ENCODE data around the gene TCHH.

DNA sequence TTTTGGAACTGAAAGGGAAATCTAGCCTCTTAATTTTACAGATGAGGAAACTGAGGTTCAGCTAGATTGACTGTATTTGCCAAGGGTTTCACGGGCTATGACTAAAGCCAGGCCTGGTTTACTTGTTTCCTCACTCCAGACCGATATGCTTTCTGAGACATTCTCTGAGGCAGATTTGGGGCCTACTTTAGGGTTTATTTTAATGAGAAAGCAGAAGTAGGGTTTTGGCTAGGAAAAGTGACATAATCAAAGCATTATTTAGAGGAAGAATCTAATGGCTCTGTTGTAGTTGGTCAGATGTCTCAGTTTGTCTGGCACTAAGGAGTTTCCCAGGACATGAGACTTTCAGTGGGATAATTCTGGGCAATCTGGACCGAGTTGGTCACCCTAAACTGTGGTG is 45.3 kb upstream of the TCHH start:
- TF ChIP-seq, protein P1, sequence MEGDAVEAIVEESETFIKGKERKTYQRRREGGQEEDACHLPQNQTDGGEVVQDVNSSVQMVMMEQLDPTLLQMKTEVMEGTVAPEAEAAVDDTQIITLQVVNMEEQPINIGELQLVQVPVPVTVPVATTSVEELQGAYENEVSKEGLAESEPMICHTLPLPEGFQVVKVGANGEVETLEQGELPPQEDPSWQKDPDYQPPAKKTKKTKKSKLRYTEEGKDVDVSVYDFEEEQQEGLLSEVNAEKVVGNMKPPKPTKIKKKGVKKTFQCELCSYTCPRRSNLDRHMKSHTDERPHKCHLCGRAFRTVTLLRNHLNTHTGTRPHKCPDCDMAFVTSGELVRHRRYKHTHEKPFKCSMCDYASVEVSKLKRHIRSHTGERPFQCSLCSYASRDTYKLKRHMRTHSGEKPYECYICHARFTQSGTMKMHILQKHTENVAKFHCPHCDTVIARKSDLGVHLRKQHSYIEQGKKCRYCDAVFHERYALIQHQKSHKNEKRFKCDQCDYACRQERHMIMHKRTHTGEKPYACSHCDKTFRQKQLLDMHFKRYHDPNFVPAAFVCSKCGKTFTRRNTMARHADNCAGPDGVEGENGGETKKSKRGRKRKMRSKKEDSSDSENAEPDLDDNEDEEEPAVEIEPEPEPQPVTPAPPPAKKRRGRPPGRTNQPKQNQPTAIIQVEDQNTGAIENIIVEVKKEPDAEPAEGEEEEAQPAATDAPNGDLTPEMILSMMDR (IDR thresholded peaks at IDR 0.05) = no peak
- no peak for TF ChIP-seq POLR2A (IDR thresholded peaks at IDR 0.05)
